Kidney epithelial cell (primary cell): ENCODE data around the gene TCEAL9. TPM values are rescaled to one million over a fixed set of nuclear protein-coding genes. Genes with fewer than 3 reads are reported as not detected.
"Not testable (repeated sequence)": the region's sequence is repeated elsewhere in the genome, so short reads cannot be mapped to it uniquely, and the experiment has no call there.

Source experiments
- DNase-seq: peaks from one replicate; pipeline ENCODE4 v3.0.0-alpha.2; 2010; ENCODE audit warnings: low read depth
- H3K27me3 ChIP-seq: 2 replicates; pipeline ENCODE4 v1.6.0; 2011; ENCODE audit warnings: low read length; ENCODE audit not compliant: control insufficient read depth, insufficient read depth
- H3K36me3 ChIP-seq: 2 replicates; pipeline ENCODE4 v1.5.1; 2011; ENCODE audit warnings: low read length; ENCODE audit not compliant: control insufficient read depth, insufficient read depth
- H3K4me3 ChIP-seq: 2 replicates; pipeline ENCODE4 v1.5.1; 2011; ENCODE audit warnings: low read depth, mild to moderate bottlenecking, control low read depth, low read length
- total RNA-seq: library from RNA; depleted of rRNA; stranded (reverse); fragments of >200 nt; gene quantifications from 2 replicates; pipeline ENCODE4 v1.2.3, GENCODE V29; 2015
- TF ChIP-seq, protein P1 (sequence below): IDR thresholded peaks from 2 replicates; pipeline ENCODE4 v1.5.1; 2011; ENCODE audit warnings: mild to moderate bottlenecking, moderate library complexity, low read length, control low read depth, inconsistent platforms; ENCODE audit not compliant: insufficient read depth, poor library complexity, severe bottlenecking

Gene TCEAL9
- total RNA-seq, 1 donor from 2014 or later: 154 TPM

DNA sequence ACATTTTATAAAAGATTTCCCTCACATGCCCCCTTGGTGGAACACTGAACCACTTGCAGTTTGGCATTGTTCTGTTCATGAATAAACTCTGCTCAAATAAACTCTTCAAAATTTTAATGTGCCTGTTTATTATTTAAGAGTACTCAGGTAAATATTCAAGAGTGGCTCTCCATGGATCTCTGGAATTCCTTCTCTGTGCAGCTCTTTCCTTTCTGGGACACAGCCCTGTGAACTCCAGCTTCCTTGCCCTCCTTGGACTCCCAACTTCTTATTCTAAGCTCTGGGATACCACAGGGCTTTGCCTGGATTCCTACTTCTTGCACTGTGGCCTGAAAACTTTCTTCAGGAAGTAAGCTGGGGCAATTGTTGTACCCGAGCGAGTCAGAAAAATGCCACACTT, 28.4 kb downstream of the TCEAL9 start:
- peaks cover 2% of the 10 kb centered on the region for H3K27me3 ChIP-seq
- DNase-seq: no peak
- H3K4me3 ChIP-seq: no peak overlapping the region
- TF ChIP-seq, protein P1, sequence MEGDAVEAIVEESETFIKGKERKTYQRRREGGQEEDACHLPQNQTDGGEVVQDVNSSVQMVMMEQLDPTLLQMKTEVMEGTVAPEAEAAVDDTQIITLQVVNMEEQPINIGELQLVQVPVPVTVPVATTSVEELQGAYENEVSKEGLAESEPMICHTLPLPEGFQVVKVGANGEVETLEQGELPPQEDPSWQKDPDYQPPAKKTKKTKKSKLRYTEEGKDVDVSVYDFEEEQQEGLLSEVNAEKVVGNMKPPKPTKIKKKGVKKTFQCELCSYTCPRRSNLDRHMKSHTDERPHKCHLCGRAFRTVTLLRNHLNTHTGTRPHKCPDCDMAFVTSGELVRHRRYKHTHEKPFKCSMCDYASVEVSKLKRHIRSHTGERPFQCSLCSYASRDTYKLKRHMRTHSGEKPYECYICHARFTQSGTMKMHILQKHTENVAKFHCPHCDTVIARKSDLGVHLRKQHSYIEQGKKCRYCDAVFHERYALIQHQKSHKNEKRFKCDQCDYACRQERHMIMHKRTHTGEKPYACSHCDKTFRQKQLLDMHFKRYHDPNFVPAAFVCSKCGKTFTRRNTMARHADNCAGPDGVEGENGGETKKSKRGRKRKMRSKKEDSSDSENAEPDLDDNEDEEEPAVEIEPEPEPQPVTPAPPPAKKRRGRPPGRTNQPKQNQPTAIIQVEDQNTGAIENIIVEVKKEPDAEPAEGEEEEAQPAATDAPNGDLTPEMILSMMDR: no peak
- H3K36me3 ChIP-seq: no peaks in the 10 kb centered on the region

DNA sequence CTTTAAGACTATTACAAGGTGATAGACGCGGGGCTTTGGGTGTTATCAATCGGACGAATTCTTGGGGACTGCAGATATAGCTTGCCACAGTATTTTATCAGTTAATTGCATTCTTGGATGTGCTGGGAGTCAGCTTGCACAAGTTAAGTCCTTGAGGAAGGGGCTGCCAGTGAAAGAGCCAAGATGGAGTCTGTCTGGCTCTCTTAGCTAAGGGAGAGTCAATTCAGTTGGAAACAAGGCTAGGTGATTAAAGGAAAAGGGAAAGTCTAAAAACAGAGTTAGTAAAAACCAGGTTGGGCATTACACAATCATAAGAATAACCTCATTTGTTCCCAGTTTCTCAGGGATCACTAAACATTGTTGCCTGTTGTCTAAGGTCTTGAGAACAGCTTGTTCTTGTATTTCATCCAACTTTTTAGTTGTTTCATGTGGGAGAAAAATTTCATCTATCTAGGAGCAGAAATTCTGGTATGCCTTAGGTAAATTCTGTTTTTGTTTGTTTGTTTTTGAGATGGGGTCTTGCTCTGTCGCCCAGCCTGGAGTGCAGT, 29.1 kb downstream of the TCEAL9 start:
- not testable (repeated sequence) for DNase-seq, H3K4me3 ChIP-seq, H3K27me3 ChIP-seq, H3K36me3 ChIP-seq

DNA sequence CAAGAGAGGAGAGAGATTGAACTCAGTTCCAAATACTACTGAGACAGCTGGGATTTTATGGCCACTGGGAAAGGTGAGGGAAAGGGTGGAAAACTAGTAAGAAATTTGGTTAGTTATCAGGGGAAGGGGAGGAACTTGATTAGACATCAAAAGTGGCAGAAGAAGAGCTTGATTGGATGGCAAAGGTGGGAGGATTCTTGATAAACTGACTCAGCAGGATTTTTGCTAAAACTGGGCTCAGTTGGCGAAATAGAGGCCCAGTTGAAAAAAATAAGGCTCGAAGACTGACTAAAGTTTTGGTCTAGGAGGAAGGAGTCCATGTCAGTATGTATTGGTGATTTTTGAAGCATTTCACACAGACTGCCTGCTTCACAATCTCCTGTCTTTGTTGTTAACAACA, 30.0 kb downstream of the TCEAL9 start:
- TF ChIP-seq, protein P1: no peak

DNA sequence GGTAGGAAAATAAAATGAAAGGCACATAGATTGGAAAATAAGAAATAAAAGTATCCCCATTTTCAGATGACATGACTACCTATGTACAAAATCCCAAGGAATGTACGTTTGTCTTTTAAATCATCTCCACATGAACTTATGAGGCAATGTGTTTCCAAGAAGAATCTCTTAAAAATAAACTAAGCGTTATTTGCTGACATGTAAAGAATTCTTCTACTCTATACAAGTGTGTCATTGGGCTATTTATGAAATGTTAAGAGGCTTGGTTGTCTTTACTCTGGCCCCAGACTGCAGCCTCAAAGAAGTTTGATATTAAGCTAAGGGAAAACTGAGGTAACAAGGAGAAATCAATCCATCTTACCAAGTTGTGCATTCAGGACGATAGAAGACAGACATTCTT, 37.2 kb downstream of the TCEAL9 start:
- TF ChIP-seq, protein P1: no peak
- no peak overlapping the region for H3K4me3 ChIP-seq
- DNase-seq: no peak

More for the DNA sequence above, 30.0 kb downstream of the TCEAL9 start:
- Histone ChIP-seq H3K27me3 (peaks cover 2% of the 10 kb centered on the region), H3K36me3 (no peaks in the 10 kb centered on the region), H3K4me3 (no peak overlapping the region)
- DNase-seq: no peak

DNA sequence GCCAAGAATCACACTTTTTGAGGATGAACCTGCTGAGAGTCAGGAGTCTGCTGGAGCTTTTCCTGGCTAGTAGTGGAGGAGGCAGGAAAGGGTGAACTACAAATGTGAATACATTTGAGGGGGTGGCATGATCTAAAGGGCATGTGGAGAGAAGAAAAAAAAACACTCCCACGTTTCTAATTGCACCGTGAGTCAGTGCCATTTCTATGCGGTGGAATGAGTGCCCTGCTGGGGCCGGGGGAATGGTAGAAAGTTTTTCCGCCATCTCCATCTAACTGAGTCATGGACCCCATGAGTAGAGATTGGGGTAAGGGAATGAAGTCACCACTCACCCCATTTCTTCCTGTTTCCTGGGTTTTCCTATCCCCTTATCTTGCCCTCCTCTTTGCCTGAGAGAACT, 39.9 kb downstream of the TCEAL9 start:
- Histone ChIP-seq H3K36me3 (no peaks in the 10 kb centered on the region), H3K4me3 (no peak overlapping the region), H3K27me3 (no peaks in the 10 kb centered on the region)
- no peak for DNase-seq
- TF ChIP-seq, protein P1: no peak

More for the DNA sequence above, 37.2 kb downstream of the TCEAL9 start:
- Histone ChIP-seq H3K27me3 (peaks cover 2% of the 10 kb centered on the region), H3K36me3 (no peaks in the 10 kb centered on the region)

DNA sequence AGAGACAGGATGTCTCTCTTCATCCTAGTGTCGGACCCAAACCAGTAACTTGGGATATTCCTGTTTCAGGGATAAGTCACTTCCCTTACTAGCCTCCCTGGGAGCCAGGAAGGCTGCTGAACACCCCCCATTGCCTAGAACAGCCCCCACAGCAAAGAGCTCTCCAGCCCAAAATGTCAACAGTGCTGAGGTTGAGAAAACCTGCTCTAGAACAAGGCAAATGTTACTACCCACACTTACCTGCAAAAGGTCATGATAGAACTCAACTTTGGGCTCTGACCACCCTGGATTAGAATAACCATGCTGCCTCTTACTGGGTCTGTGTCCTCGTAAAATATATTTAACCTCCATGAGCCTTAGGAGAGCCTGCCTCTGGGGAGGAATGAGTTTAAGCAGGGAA, 40.4 kb downstream of the TCEAL9 start:
- TF ChIP-seq, protein P1: no peak
- DNase-seq: no peak
- H3K27me3 ChIP-seq: no peaks in the 10 kb centered on the region
- H3K36me3 ChIP-seq: no peaks in the 10 kb centered on the region
- no peak overlapping the region for H3K4me3 ChIP-seq
